Measurements from ENCODE around the gene KYNU. TPM values are rescaled to one million over a fixed set of nuclear protein-coding genes. Genes with fewer than 3 reads are reported as not detected.

KYNU gene
- total and polyA plus RNA-seq, 10 of the 15 experiments (the other 5 are each of a cell fraction or from before 2014, with no cell fraction given): 31.3 to 101 (median 38.3) TPM

DNA sequence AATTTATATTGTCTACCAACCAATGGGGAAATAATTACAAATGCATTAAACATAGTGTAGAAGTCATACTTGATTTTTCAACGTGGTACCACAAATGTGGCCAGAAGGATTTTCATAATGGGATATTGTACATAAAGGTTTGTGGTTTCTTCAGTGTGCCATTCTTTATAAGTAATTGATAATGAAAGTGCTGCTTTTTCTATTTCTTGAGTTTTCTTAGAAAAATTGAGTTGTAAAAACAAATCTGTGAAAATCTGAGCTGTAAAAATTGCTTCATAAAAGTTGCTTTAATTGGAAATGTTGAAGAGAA, 103.6 kb downstream of the KYNU start:
- in situ Hi-C loops (cut with MboI): loop anchor here (25.0 kb wide), 1 partner anchor 694 kb away; no protein-coding TSS in a partner anchor
- no TSS peak for BruUV-seq (replicated peaks)
- intact Hi-C loops (cut with micrococcal nuclease; ENCODE audit: unreplicated experiment): loop anchor here (2.0 to 10.0 kb wide), 4 partner anchors 102 to 686 kb away; no protein-coding TSS in a partner anchor
- Histone ChIP-seq H2AFZ (ENCODE audit: control insufficient read depth, low read depth, low read length) (no peak overlapping the region), H4K20me1 (ENCODE audit: control insufficient read depth, insufficient read depth) (no peaks in the 10 kb centered on the region), H3K9me3 (replicated peaks; ENCODE audit: control insufficient read depth, insufficient read depth, low read length) (no peaks in the 10 kb centered on the region), H3K9ac (ENCODE audit: control insufficient read depth, insufficient read depth, low read length) (no peak overlapping the region), H3K79me2 (ENCODE audit: control insufficient read depth, insufficient read depth, low read length) (no peaks in the 10 kb centered on the region), H3K4me1 (ENCODE audit: control insufficient read depth, insufficient read depth, low read length) (peaks cover 19% of the 10 kb centered on the region), H3K4me3 (no peak overlapping the region), H3K4me2 (ENCODE audit: control insufficient read depth, insufficient read depth) (no peak overlapping the region), H3K27me3 (replicated peaks in 1 of 2; ENCODE audit: control insufficient read depth in 2 of 2, insufficient read depth in 2 of 2, low read length in 1 of 2) (no peaks in the 10 kb centered on the region), H3K36me3 (ENCODE audit: control insufficient read depth in 2 of 2, insufficient read depth in 2 of 2, low read length in 1 of 2) (peaks cover 0 to under 1% of the 10 kb centered on the region in 2 experiments; a peak in 1 of 4 replicates), H3K27ac (ENCODE audit: control insufficient read depth, insufficient read depth) (no peak overlapping the region)
- TF ChIP-seq, protein P1, sequence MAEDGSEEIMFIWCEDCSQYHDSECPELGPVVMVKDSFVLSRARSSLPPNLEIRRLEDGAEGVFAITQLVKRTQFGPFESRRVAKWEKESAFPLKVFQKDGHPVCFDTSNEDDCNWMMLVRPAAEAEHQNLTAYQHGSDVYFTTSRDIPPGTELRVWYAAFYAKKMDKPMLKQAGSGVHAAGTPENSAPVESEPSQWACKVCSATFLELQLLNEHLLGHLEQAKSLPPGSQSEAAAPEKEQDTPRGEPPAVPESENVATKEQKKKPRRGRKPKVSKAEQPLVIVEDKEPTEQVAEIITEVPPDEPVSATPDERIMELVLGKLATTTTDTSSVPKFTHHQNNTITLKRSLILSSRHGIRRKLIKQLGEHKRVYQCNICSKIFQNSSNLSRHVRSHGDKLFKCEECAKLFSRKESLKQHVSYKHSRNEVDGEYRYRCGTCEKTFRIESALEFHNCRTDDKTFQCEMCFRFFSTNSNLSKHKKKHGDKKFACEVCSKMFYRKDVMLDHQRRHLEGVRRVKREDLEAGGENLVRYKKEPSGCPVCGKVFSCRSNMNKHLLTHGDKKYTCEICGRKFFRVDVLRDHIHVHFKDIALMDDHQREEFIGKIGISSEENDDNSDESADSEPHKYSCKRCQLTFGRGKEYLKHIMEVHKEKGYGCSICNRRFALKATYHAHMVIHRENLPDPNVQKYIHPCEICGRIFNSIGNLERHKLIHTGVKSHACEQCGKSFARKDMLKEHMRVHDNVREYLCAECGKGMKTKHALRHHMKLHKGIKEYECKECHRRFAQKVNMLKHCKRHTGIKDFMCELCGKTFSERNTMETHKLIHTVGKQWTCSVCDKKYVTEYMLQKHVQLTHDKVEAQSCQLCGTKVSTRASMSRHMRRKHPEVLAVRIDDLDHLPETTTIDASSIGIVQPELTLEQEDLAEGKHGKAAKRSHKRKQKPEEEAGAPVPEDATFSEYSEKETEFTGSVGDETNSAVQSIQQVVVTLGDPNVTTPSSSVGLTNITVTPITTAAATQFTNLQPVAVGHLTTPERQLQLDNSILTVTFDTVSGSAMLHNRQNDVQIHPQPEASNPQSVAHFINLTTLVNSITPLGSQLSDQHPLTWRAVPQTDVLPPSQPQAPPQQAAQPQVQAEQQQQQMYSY (CRISPR knock-in tag; IDR thresholded peaks at IDR 0.05): no peak
- TF ChIP-seq SPI1 (IDR thresholded peaks at IDR 0.05; ENCODE audit: borderline replicate concordance, insufficient read depth, low read depth, low read length) (no peak), MEF2A (IDR thresholded peaks at IDR 0.05; ENCODE audit: insufficient read depth, low read depth, low read length) (no peak), HDAC6 (IDR thresholded peaks at IDR 0.05; ENCODE audit: unreplicated experiment) (no peak), EP300 (IDR thresholded peaks at IDR 0.05; ENCODE audit: borderline replicate concordance in 1 of 2, control insufficient read depth in 1 of 2, low read depth in 2 of 2, low read length in 2 of 2) (no peak), RFX5 (IDR thresholded peaks at IDR 0.05; ENCODE audit: low read depth, low read length) (no peak), ZNF274 (IDR thresholded peaks at IDR 0.05; ENCODE audit: insufficient read depth, insufficient read length) (no peak), KAT2A (conservative IDR thresholded peaks at IDR 0.05; ENCODE audit: control insufficient read depth, low read depth, low read length) (no peak), NR2C1 (IDR thresholded peaks at IDR 0.05) (no peak), TAF1 (IDR thresholded peaks at IDR 0.05; ENCODE audit: borderline replicate concordance, low read depth, low read length) (no peak), STAT1 (conservative IDR thresholded peaks at IDR 0.05) (no peak), TBL1XR1 (IDR thresholded peaks at IDR 0.05; ENCODE audit: low read depth, low read length) (no peak), MXI1 (IDR thresholded peaks at IDR 0.05; ENCODE audit: low read depth, low read length) (no peak)
- TF ChIP-seq, protein P2, sequence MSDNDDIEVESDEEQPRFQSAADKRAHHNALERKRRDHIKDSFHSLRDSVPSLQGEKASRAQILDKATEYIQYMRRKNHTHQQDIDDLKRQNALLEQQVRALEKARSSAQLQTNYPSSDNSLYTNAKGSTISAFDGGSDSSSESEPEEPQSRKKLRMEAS (IDR thresholded peaks at IDR 0.05; ENCODE audit: low read depth, low read length): no peak
- FAIRE-seq (no peak), ATAC-seq (no peak), DNase-seq (ENCODE audit: low read depth, low spot score) (no peak)
- CTCF ChIA-PET: interaction anchor here (0.7 to 10.0 kb wide), 31 partner anchors 9 to 342 kb away, joined by 3 to 124 read pairs (median 5); partner anchors contain the start of gene KYNU
- RAD21 ChIA-PET (ENCODE audit: unreplicated experiment): interaction anchor here (1.2 to 3.7 kb wide), 9 partner anchors 9 to 341 kb away, joined by 3 to 33 read pairs (median 7); partner anchors contain the start of gene KYNU
- SMC1A ChIA-PET (ENCODE audit: uncharacterized antibody, unreplicated experiment): interaction anchor here (0.6 to 7.9 kb wide), 24 partner anchors 8 to 298 kb away, joined by 3 to 64 read pairs (median 6); partner anchors contain the start of gene KYNU
- POLR2A ChIA-PET: interaction anchor here (1.7 kb wide), 1 partner anchor 107 kb away, joined by 3 read pairs; no protein-coding TSS in a partner anchor
- 0% methylated on average over 1 of the region's 1 CpG for WGBS (ENCODE audit: insufficient coverage, insufficient replicate concordance, low lambda C conversion rate, missing lambda C conversion rate)
